HG03159 (cell line): ENCODE results near the gene RIPOR3.
"Not testable (repeated sequence)": the region's sequence is repeated elsewhere in the genome, so short reads cannot be mapped to it uniquely, and the experiment has no call there.

Experiments used
- ATAC-seq: cut with Tn5 transposase; IDR thresholded peaks from one replicate; pipeline ENCODE4 v1.9.1; 2021; ENCODE audit warnings: mild to moderate bottlenecking, moderate library complexity; ENCODE audit not compliant: unreplicated experiment

Gene RIPOR3

DNA sequence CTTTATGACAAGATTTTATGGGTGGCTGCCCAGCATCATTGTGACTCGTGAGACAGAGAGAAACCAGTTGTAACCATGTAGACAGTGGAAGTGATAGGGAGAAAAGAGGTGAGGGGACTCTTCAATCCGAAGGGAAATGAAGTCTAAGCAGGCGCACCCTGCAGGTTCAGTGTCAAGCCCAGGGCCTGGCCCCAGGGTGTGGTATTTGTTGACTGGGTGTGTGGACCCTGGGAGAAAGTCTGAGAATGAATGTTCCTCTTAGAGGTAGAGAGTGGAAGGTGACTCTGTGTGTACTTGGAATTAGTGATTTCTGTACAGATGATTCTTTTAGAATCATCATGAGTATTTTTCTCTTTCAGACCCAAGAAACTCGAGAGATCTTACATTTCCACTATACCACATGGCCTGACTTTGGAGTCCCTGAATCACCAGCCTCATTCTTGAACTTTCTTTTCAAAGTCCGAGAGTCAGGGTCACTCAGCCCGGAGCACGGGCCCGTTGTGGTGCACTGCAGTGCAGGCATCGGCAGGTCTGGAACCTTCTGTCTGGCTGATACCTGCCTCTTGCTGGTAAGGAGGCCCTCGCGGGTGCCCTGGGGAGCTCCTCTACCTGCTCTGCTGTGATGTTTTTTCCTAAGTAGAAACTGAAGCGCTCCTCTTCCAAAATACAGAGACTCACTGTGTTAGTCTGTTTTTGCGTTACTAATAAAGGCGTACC is 113.1 kb downstream of the RIPOR3 start:
- no peak for ATAC-seq

DNA sequence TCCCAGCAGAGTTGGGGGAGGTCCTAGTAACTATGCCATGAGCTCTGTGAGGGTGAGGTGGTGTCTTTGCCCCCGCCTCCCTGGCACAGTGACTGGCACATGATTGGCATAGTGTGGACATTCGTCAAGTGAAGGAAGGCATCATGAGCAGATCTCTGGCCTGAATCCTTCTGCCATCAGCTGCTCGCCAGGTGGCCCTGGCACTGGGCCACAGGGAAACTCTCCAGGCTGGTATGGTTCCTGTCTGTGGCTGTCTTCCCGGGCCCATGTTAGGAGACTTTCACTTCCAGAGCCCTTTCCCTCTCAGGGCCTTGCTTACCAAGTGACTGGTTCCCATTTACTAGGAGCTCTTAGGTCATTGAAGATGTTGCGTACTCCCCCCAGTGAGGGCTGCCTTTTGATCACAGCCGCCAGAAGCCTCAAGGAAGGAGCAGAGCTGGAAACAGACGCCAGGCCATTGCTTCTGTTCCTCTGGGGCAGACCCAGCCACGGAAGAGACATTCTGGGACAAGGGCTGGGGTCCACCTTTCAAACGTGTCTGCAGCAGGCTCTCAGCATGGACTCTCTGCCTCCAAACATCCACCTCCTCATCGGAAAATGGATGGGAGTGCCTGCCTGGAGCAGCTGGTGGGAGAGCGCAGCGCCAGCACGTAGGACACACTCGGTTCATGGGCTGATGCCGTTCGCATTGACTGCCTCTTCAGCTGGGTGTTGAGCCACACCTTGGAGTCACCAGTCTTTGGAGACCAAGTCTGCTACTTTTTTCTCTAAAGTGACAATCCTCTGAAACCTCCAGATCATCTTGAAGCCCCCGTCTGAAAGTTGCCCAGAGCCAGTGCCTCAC is 113.9 kb downstream of the RIPOR3 start:
- no peak for ATAC-seq

DNA sequence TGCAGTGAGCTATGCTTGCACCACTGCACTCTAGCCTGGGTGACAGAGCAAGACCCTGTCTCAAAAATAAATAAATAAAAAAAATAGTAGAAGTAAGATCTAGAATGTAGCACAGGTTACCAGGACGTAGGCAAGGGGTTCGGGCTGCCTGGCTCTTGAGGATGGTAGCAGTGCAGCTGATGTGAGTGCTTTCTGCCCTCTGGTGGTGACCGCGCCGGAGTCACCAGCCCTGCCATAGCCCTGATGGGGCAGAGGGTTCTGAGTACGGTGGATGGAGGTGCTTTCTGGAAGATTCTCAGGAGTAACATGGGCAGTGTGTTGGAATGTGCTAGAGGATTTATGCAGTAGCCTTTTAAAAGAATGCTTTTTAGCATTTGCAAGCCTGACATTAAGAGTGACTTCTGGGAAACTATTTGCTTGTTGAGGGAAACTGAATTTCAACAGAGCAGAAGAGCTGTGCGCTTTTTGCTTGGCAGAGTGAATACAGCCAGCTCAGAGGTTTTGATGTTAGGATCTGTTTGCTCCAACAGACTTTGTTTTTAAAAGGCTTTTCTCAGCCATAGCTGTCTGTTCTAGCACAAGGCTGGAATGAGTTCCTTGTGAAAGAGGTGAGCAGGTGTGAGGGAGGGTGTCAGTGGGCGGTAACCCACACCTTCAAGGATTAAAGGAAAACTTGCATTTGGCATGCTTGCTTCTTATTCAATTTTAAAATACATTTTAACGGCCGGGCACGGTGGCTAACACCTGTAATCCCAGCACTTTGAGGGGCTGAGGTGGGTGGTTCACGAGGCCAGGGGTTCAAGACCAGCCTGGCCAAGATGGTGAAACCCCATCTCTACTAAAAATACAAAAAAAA is 115.2 kb downstream of the RIPOR3 start:
- no peak for ATAC-seq

DNA sequence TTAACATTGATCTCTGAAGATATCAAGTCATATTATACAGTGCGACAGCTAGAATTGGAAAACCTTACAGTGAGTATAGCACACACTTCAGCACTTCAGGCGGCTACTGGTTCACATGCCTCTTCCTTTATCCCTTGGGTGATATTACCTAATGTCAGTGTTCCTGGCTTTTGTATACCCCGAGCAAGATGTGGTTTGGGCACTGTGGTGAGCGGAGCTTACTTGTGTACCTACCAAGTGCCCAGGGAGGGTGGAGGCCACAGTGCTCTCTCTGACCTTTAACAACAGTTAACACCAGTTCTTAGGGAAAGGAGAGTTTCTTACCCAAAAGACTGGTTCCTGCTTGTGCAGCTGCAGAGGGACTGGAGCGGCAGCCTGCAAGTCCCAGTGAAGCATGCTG is 116.8 kb downstream of the RIPOR3 start:
- ATAC-seq, result no peak

DNA sequence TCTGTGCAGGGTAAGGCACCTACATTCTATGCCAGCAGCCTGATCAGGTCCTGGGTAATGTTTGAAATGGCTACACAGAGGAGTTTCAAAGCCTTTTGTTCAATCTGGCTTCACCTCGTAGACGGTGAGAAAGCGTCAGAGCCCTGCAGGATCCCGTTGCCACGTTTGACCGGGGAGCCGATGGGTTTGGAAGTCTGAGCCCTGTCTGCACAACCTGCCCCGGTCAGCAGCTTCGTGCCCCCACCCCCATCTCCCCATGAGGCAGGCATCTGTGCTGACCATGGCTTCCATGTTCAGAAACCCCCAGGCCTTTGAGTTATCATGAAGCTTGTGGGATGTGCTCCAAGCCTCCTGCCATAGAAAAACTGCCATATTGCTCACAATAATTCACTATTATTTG is 117.2 kb downstream of the RIPOR3 start:
- ATAC-seq, result no peak

DNA sequence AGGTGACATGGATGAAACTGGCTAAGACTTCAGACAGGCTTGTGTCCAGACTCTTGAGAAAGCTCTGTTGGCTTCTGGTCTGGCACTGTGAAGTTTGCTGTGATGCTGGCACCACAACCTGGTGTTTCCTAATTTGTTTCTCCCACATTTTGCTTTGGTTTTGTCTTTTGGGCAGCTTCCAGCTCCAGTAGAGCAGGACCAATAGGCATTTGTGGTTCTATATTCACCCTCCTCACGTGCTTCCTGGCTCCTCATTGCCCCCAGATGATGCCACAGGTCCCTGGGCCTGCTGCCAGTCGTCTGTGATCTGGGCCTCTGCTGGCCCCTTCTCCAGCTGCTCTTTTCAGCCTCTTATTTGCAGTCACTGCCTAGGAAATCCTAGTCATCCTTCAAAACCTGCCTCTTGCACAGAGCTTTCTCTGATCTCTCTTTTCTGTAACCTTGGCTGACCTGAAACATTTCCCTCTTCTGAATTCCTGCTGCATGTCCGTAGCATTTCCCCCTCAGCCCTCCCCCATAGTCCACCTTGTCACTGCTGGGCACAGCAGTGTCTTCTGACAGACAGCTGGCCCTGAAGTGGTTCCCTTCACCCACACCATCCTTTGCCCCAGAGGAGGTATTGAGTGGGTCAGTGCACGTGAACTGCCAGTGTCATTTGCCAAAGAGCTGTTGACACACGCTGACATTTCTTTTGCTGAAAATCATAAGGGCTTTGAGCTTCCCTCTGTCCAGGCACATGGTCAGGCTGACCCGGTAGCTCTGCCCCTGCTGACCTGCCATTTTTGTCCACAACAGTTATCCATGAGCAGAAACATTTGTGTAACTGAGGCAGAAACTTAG is 118.2 kb downstream of the RIPOR3 start:
- no peak for ATAC-seq

DNA sequence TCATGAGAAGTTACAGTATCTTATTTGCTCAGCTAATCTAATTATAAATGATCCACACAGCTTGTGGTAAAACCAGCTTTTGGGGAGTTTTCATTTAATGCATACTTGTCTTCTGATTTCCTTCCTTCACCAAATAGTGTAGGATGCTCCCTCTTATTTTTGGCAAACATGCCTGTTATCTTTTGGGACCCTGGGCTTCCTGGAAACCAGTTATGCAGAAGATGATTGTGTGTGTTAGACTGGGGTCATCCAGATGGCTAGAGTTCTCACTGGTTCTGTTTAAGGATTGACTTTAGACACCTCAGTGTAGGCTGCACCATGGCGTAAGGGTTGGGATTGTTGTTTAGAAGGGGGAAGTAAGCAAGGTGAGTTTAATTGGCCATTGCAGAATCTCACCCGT is 119.9 kb downstream of the RIPOR3 start:
- no peak for ATAC-seq

- ATAC-seq, result peak; percentile 70
These were observed 121.2 kb downstream of the RIPOR3 start for GRCh38 chr20:50569864-50570836.

GRCh38 chr20:50569487-50569863 is 121.9 kb downstream of the RIPOR3 start:
- not testable (repeated sequence) for ATAC-seq

DNA sequence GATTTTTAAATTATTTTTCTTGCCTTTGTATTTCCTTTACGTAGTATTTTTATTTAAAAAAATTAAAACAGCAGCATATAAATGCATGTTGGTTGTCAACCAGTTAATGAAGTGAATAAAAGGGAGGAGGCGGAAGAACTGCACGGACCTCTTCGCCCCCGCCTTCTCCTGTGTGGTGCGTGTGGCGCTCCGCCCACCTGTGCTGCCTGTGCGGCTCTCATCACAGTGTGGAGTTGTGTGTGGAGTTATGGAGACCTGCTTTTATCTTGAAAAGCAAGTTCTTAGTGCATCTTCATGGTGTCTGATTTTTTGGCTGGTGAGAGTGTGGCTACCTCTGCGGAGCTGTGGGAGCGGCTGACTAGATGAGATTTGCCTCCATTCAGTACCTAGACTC is 122.8 kb downstream of the RIPOR3 start:
- no peak for ATAC-seq

GRCh38 chr20:50567860-50568548 is 123.3 kb downstream of the RIPOR3 start:
- no peak for ATAC-seq

DNA sequence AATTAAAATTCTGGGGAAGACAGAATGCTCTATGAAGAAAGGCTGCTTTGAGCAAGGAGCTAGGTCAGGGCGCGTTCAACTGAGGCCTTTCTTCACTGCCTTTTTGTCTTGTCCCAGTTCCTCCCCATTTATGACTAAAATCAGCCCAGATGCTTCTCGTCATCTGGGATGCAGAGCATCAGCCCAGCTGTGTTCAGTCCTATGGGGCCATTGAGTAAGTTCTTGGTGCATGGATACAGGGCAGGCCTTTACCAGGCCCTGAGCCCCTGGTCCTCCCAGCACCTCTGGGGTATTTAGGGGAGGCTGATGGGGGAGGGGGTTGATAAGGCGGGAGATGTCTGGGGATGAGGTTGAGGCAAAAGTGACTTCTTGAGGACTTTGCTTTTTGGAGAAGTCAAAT is 125.5 kb downstream of the RIPOR3 start:
- no peak for ATAC-seq

DNA sequence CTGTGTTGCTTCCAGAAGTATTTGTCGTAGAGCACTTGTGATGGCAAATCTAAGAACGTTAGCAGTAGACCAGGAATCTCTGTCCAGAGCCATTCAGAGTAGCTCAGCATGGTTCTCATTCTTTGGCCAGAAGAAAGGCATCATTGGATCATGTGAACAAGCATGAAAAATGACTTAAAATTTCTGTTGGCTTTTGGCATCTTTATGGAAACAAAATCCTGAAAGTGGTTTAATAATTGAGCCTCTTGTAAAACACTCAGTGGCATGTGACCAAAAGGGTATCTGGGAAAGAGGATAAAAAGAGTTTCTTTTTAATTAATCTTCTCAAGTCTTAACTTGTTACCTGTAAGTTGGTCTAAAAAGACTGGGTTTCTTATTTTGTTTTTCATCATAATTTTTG is 126.0 kb downstream of the RIPOR3 start:
- no peak for ATAC-seq

DNA sequence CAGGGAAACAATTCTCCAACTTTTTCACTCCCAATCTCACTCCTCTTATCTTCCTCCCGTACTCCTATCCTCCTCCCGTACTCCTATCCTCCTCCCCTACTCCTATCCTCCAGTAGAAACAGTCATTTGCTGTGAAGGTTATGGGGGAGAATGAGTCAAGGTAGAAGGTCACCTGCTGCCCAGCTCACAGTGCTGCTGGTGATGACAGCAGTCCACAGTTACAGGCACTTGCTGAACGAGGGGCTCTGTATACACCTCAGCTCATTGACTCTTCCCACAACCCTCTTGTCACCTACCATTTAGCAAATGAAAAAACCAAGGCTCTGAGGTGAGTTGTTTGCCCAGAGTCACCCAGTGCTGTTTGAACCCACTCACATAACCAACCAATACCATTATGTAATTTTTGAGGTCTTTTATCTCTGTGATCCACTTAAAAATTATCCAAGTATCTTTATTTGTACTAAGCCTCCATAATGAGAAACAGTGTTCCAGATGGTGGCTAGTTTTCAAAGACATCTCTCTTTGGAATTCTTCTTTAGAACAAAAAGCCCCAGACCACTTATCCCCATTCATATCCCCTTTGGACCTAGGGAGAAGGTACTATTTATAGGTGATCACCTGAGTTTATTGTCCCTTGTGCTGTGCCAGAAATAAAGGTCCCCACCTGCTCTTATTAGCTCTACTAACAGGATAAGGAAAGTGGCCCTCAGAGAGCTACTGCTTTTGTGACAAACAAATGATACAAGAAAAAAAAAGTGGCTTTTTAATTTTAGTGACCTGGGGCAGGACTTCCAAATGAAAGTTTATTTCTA is 128.0 kb downstream of the RIPOR3 start:
- ATAC-seq, result no peak

GRCh38 chr20:50562262-50562701 is 129.1 kb downstream of the RIPOR3 start:
- no peak for ATAC-seq

GRCh38 chr20:50561379-50562078 is 129.8 kb downstream of the RIPOR3 start:
- ATAC-seq, result no peak

GRCh38 chr20:50560867-50561266 is 130.5 kb downstream of the RIPOR3 start:
- ATAC-seq, result no peak
